ENCODE measurements around the gene DUSP9.
"Not testable (repeated sequence)": the region's sequence is repeated elsewhere in the genome, so short reads cannot be mapped to it uniquely, and the experiment has no call there.

DUSP9 gene

DNA sequence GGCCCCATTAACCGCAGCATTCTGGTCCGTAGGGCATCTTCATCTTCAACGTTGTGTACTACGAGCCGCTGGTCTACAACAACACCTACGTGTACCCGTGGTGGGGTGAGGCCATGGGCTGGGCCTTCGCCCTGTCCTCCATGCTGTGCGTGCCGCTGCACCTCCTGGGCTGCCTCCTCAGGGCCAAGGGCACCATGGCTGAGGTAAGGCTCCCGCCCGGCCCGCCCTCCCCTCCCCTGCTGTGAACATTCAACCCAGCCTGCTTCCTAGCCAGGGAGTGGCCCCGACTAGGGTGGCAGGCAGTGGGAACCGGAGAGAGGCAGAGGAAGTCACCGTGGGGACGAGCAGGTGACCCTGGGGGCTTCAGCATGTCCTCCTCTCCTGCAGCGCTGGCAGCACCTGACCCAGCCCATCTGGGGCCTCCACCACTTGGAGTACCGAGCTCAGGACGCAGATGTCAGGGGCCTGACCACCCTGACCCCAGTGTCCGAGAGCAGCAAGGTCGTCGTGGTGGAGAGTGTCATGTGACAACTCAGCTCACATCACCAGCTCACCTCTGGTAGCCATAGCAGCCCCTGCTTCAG lies 47.8 kb downstream of the DUSP9 start:
- DNase-seq = no peak

DNA sequence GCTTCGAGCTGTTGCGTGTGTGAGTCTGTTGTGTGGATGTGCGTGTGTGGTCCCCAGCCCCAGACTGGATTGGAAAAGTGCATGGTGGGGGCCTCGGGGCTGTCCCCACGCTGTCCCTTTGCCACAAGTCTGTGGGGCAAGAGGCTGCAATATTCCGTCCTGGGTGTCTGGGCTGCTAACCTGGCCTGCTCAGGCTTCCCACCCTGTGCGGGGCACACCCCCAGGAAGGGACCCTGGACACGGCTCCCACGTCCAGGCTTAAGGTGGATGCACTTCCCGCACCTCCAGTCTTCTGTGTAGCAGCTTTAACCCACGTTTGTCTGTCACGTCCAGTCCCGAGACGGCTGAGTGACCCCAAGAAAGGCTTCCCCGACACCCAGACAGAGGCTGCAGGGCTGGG lies 49.1 kb downstream of the DUSP9 start:
- no peak for DNase-seq

DNA sequence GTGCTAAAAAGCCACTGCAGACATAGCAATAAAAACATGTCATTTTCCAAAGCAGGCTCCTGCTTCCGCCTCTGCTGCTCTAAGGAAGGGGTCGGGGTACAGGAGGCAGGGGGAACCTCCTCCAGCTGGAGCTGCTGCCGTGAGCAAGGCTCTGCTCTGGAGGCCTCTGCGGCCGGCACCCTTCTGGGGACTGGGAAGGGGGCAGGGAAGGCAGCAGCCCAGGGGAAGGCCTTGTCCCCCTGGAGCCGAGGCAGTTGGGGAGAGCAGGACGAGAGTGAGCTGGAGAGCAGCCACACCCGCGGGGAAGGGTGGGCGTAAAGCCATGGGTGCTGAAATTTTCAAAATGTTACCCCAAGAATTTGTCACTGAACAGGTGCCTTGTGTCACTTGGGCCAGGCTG lies 49.5 kb downstream of the DUSP9 start:
- DNase-seq = not testable (repeated sequence)

DNA sequence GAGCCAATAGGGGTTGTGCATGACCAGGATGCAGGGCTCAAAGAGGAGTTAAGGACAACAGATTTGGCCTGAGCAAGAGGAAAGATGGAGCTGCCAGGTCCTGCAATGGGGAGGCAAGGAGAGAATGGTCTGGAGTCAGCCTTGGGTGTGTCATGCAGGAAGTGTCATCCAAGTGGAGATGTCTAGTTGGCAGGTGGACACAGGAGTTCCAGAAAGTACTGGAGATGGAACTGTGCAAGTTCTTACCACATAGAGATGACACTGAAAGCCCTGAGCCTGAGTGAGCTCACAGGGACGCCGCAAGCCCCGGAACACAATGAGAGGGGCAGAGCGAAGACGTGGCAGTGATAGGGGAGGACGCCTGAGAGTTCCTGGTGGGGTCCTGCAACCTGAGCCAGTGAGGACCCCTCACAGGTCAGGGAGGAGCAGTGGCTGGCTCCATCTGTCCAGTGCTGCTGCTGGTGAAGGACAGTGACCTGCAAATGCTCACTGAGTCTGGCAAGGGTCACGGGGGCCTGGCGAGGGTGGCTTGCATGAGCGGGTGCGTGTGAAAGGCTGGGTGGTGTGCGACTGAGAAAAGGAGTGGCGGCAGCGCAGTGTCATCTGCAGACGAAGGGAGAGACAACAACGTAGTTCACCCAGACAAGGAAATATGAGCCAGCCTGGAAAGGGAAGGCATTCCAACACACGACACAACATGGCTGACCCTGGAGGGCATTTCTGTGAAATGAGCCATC lies 50.2 kb downstream of the DUSP9 start:
- not testable (repeated sequence) for DNase-seq

DNA sequence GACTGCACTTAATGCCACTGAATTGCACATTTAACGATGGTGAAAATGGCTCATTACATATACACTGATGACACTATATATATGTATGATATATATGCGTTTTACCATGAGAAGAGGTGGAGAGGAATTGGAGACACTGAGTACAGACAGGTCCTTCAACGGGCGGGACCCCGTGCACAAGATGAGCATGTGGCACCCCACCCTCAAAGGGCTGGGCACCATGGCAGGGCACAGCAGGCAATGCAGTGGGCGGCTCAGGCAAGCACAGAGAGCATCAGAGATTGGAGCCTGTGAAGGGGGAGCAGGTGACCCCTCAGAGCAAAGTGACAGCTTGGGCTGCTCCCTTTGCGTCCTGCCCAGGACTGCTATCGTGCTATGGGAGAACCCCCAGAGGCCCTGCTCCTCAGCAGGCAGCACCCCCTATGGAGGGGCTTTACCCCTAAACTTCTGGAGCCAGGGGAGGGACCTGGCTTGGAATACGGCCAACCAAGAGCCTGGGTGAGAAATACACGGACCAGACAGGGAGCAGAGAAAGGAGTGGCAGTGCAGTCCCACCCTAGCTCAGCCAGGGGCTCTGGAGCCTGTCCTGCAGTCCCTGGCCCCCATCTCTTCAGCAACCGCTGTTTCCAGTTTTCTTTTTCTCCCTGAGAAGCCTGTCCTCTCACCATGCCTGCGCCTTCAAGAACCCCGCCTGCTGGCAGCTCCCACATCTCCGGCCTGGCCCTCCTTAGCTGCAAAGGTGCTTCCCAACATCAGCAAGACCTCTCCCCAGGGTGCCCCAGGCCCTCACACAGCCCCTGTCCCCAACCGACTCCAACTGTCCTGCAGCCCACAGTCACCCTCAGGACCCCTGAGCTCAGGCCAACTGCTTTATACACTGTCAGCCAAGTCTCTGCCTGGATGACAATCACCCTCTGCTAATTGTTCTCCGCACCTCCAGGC lies 51.2 kb downstream of the DUSP9 start:
- DNase-seq = no peak

DNA sequence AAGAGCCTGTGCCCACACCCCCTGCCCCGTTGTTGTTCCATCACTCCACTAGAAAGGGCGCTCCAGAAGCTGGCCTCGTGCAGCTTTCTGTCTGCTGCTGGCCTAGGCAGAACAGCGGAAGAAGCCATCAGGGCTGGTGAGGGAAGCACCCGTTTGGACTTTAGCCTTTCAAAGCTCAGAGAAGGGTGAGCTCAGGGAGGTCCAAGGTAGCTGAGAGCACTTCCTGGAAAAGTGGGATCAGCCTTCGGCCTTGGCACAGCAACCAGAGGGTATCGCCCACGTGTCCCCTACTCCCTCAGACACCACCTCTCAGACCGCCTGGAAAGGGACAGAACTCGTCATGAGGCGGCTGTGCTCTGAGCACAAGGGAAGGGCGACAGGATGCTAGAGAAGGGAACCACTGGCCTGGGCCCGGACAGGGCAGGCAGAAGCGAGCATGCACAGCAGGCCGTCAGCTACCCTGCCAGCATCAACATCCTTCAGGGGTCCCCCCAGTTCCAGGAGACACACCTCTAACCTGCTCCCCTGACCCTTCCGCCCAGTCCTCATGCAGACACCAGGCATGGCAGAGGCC lies 52.3 kb downstream of the DUSP9 start:
- DNase-seq = not testable (repeated sequence)

DNA sequence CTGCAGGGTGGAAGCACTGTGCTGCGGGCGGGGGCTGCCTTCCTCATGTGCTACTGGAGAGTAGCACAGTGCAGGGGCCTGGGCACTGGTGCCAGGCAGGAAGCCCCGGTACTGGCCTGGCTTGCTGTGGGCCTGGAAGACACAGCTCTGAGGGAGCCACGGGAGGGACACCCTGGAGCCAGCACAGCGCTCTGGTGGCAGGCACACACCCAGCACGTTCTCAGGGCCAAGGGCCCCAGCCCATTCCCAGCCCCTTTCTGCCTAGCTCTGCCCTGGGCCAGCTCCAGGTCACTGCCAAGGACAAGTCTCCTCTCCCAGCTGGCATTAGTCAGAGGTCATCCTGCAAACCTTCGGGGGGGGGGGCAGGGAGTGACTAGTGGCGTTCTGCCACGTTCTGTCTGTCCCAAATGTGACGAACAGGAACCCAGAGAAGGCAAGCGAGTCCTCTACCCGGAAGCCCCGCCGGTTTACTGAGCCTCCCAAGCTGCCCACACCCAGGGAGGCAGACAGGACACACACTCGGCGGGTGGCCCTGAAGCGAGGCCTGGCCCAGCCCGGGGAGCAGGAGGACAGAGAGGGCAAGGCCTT lies 52.9 kb downstream of the DUSP9 start:
- DNase-seq = not testable (repeated sequence)

DNA sequence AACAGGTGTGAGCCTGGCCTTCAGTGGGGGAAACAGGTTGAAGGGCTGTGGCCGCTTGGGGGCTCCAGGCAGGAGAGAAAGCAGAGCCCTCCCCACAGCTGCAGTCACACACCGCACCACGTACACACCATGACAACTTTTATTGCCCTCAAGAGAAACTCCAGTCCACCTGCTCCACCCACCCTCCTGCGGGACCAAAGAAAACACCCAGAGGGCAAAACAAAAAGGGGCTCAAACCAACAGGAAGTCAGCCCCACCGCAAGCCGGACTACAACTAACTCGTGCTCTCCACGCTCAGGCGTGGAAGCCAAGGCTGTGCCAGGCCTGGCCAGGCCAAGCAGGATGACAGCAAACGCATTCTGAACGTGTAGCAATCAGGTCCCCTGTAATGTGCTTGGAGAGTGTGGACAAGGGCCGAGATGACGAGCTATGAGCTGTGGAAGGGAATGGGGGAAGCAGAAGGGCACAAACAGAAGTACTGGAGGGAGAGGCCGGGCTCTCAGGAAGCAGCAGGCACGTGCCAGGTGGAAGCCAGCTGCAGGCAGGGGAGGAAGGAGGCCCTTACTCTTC lies 53.5 kb downstream of the DUSP9 start:
- DNase-seq = no peak

Measured in activated naive CD4-positive, alpha-beta T cell (primary cell).